HUES48 (cell line): ENCODE measurements around the gene HS3ST3B1.

ENCODE experiments used
- H3K27ac ChIP-seq: one replicate; pipeline ENCODE4 v1.7.0; 2013; ENCODE audit warnings: low read depth, low read length, inconsistent platforms
- H3K27me3 ChIP-seq: 2 replicates; pipeline ENCODE4 v1.6.1; 2013; ENCODE audit warnings: mild to moderate bottlenecking, low read length; ENCODE audit not compliant: control insufficient read depth, insufficient read depth
- H3K36me3 ChIP-seq: 2 replicates; pipeline ENCODE4 v1.6.1; 2013; ENCODE audit warnings: low read length; ENCODE audit not compliant: control insufficient read depth, insufficient read depth
- H3K4me1 ChIP-seq: 2 replicates; pipeline ENCODE4 v1.6.1; 2013; ENCODE audit warnings: mild to moderate bottlenecking, low read length; ENCODE audit not compliant: control insufficient read depth, insufficient read depth
- H3K4me3 ChIP-seq: 2 replicates; pipeline ENCODE4 v1.5.1; 2013; ENCODE audit warnings: mild to moderate bottlenecking, low read depth, low read length
- H3K9ac ChIP-seq: 2 replicates; pipeline ENCODE4 v1.6.1; 2013; ENCODE audit warnings: mild to moderate bottlenecking, low read depth, low read length, moderate library complexity
- H3K9me3 ChIP-seq: 2 replicates; pipeline ENCODE4 v1.6.1; 2013; ENCODE audit warnings: low read length; ENCODE audit not compliant: control insufficient read depth, insufficient read depth

Gene HS3ST3B1

DNA sequence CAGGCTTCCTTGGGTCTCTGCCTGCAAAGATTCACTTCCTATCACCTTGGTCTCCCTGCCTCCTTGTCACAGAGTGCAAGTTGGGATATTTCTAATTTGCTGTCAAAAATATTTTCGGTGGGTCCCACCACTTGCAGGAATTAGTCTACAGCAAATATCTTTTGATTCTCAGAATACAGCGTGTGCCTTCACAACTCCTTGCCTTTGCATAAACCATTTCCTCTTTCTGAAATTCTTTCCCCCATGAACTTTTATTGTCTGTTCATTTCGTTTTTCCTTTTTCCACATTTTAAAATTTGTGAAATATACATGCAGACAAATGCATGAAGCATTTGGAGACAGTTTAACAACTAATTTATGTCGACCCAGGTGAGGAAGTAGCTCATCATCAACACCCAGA lies 60.0 kb downstream of the HS3ST3B1 start:
- H3K4me1 ChIP-seq, result peaks cover 8% of the 10 kb centered on the region
- no peak overlapping the region for H3K27ac ChIP-seq
- H3K36me3 ChIP-seq, result no peaks in the 10 kb centered on the region
- H3K9me3 ChIP-seq, result no peaks in the 10 kb centered on the region
- no peak overlapping the region for H3K9ac ChIP-seq
- no peak overlapping the region for H3K4me3 ChIP-seq
- no peaks in the 10 kb centered on the region for H3K27me3 ChIP-seq

DNA sequence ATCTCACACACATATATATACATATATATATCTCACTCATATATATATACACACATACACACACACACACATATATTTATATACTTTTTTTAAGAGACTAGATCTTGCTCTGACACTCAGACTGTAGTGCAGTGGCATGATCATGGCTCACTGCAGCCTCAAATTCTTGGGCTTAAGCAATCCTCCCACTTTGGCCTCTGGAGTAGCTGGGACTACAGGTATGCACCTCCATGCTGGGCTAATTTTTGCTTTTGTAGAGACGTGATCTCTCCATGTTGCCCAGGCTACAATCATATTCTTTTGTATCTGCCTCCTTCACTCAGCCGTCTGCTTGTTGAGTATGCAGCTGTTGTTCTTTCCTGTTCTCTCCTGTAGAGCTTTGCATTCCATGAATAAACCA lies 60.6 kb downstream of the HS3ST3B1 start:
- Histone ChIP-seq H3K27me3 (no peaks in the 10 kb centered on the region), H3K9ac (no peak overlapping the region), H3K27ac (no peak overlapping the region), H3K9me3 (no peaks in the 10 kb centered on the region), H3K36me3 (no peaks in the 10 kb centered on the region), H3K4me1 (peaks cover 3% of the 10 kb centered on the region), H3K4me3 (no peak overlapping the region)

DNA sequence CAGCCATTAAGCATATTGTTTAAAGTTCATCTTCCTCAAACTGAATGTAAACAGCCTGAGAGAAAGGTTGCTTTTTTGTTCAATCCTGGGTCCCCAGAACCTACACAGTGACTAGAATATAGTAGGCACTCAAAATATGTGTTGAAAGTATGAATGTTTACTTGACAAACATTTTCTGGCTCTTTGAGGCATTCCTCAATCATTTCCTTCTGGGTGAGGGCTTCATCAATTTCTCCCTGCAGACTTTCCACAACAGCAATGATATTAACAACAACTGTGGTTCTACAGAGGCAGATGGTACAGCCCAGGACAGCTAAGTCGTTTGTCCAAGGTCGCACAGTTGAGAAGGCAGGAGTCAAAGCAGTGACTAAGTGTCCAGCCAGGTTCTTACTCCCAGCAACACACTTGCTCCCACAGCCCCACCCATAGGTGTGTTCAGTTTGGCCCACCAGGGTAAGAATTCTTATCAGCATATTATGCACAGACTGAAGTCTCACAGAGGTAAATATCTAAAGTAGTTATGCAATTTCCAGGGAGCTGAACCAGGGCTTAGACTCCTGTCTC lies 61.1 kb downstream of the HS3ST3B1 start:
- H3K27me3 ChIP-seq, result no peaks in the 10 kb centered on the region
- H3K9ac ChIP-seq, result no peak overlapping the region
- H3K36me3 ChIP-seq, result no peaks in the 10 kb centered on the region
- no peaks in the 10 kb centered on the region for H3K9me3 ChIP-seq
- no peaks in the 10 kb centered on the region for H3K4me1 ChIP-seq
- no peak overlapping the region for H3K4me3 ChIP-seq
- H3K27ac ChIP-seq, result no peak overlapping the region

DNA sequence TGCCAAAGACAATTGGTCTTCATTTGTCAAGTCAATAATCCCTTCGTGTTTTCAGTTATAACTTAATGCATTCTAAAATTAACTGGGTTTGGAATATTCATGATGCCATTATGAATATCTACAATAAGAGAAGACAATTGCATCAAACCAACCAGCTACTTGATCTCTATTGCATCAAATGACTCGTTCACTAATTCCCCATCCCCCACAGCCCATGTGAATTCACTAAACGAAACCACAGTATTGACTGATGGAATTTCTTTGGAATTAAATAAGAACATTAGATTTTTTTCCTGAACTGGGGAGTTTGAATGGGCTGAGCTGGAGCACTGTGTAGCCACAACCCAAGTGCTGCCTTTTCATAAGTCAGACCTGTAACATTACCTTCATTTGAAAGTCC lies 65.3 kb downstream of the HS3ST3B1 start:
- H3K27me3 ChIP-seq, result no peaks in the 10 kb centered on the region
- no peak overlapping the region for H3K4me3 ChIP-seq
- H3K36me3 ChIP-seq, result no peaks in the 10 kb centered on the region
- no peak overlapping the region for H3K27ac ChIP-seq
- H3K9ac ChIP-seq, result no peak overlapping the region
- H3K9me3 ChIP-seq, result no peaks in the 10 kb centered on the region
- no peaks in the 10 kb centered on the region for H3K4me1 ChIP-seq

DNA sequence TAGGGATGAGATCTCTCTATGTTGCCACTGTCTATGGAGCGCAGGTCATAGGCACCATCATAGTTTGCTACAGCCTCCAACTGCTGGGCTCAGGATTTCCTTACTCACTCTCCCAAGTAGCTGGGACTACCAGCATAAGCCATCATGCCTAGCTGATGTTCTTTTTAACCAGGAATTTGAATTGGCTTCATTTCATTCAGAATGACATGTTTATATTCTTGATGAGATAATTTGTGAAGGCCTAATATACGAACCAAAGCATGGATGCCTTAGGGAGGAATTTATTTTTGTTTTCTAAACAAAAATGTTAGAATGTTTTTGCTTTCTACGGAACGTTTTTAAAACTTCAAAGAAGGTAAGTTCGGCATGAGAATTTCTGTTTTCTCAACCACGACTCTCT lies 71.6 kb downstream of the HS3ST3B1 start:
- Histone ChIP-seq H3K4me1 (peaks cover 11% of the 10 kb centered on the region), H3K4me3 (no peak overlapping the region), H3K9ac (no peak overlapping the region), H3K9me3 (no peaks in the 10 kb centered on the region), H3K27ac (no peak overlapping the region), H3K27me3 (no peaks in the 10 kb centered on the region), H3K36me3 (no peaks in the 10 kb centered on the region)

DNA sequence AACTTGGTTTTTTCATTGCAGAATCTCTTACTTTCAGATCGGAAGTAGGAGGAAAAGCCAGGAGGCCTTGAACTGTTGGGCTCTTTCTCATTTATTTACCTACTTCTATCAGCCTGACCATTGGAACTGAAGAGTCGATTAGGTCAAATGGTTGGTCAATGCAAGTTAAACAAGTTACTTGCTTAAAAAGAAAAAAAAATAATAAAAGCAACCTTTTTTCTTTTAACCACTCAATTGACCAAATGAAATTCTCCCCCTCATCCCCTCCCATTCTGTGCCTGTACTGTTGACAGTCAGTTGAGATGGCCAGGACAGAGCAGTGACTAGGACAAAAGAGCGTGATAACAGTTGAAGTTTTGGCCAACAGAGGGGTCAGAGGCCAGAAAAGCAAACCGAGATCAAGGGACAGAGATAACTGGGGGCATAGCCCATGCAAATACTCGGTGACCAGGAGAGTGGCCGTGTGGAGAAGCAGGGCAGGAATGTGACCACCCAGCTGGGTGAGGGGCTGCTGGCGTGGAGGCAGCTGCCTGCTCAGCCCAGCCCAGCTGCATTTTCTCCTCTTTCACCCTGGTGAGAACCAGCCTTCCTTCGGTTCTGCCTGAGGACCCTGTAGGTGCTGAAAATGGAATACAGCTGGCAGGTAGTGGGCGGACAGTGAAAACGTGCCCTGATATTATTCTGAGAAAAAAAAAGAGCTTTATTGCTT lies 72.2 kb downstream of the HS3ST3B1 start:
- Histone ChIP-seq H3K9ac (no peak overlapping the region), H3K36me3 (no peaks in the 10 kb centered on the region), H3K9me3 (no peaks in the 10 kb centered on the region), H3K4me1 (peaks cover 11% of the 10 kb centered on the region), H3K27ac (no peak overlapping the region), H3K27me3 (no peaks in the 10 kb centered on the region), H3K4me3 (no peak overlapping the region)

DNA sequence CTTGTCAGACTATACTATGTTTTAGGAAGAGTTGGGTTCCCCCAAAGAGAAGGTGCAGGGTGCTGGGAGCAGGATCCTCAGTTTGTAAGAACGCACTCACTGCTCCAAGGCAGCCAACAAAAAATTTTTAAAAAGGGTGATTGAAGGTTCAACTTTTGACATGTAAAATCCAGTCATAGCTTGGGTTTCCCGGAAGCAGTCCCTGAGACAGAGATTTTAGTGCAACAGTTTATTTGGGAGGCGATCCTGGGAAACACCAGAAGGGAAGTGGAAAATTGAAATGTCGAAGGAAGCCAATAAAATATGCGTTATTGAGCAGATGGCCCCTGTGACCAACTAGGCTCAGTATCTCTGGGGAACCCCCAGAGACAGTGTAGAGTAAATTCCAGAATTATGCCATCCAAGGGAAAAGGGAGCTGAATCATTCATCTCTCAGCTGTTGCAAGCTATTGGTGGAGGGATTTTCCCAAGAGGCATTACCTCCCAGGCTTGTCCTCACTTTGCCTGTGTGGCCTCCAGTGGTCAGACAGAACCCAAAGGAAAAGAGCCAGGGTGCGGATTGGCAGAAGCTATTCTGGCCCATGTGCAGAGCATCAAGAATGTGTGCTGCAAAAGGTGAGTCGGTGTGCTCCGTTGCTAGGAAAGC lies 72.9 kb downstream of the HS3ST3B1 start:
- H3K9me3 ChIP-seq, result no peaks in the 10 kb centered on the region
- H3K4me1 ChIP-seq, result peaks cover 11% of the 10 kb centered on the region
- H3K4me3 ChIP-seq, result no peak overlapping the region
- no peaks in the 10 kb centered on the region for H3K27me3 ChIP-seq
- no peak overlapping the region for H3K27ac ChIP-seq
- no peak overlapping the region for H3K9ac ChIP-seq
- H3K36me3 ChIP-seq, result no peaks in the 10 kb centered on the region

DNA sequence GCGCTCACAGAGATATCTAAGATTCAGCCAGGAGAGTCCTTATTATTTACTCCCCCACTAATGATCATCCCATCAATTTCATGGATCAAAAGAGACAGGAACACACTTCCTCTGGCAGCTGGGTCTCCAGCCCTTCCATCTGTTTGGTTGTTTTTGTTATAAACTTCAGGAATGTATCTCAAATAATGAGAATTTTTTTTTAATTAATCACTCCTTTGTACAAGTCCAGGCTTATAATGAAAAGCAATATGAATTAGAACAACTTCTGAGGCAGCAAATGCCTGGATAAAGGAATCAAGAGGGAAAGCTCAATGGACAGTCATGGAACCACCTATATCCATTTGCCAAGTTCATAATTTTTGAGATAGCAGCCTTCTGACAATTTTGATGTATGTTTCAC lies 73.4 kb downstream of the HS3ST3B1 start:
- H3K36me3 ChIP-seq, result no peaks in the 10 kb centered on the region
- no peaks in the 10 kb centered on the region for H3K27me3 ChIP-seq
- peaks cover 11% of the 10 kb centered on the region for H3K4me1 ChIP-seq
- no peak overlapping the region for H3K9ac ChIP-seq
- no peaks in the 10 kb centered on the region for H3K9me3 ChIP-seq
- no peak overlapping the region for H3K4me3 ChIP-seq
- H3K27ac ChIP-seq, result no peak overlapping the region

DNA sequence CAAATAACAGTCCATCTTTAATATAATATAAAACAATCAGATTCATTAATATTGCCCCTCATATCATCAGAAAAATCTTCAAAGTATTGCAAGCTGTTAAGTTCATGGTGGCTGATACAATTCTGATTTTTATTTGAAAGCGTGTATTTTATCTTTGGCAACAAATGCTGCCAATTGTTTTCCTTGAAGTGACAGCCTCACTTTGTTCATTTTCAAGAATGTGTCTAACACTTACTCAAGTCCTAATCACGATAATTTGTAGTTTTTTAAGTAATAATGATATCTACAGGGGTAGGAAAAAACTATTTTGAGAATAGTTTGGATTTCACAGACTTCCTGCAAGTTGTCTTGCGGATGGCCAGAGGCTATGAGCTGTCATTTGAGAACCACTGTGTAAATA lies 75.8 kb downstream of the HS3ST3B1 start:
- H3K9ac ChIP-seq, result no peak overlapping the region
- H3K27ac ChIP-seq, result no peak overlapping the region
- H3K4me1 ChIP-seq, result peaks cover 11% of the 10 kb centered on the region
- H3K27me3 ChIP-seq, result no peaks in the 10 kb centered on the region
- H3K4me3 ChIP-seq, result no peak overlapping the region
- no peaks in the 10 kb centered on the region for H3K9me3 ChIP-seq
- H3K36me3 ChIP-seq, result no peaks in the 10 kb centered on the region

DNA sequence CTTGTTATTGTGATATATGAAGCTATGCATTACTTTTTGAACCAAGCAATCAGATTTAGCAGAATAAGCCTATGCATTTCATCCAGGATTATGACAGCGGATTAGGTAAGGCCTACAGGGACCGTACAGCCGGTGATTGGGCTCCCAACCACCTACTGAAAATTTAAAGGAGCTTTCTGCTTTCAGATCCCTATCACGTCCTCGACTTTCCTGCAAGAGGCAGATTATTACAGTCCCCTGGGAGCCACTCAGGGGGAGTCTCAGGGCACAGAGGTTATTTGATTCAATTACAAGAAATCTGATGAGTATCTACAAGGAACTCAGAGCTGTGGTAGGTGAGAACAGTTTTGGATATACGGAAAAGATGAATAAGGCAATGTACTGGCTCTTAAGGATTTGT lies 80.7 kb downstream of the HS3ST3B1 start:
- Histone ChIP-seq H3K27me3 (no peaks in the 10 kb centered on the region), H3K9ac (no peak overlapping the region), H3K9me3 (no peaks in the 10 kb centered on the region), H3K4me3 (no peak overlapping the region), H3K27ac (no peak overlapping the region), H3K4me1 (no peaks in the 10 kb centered on the region), H3K36me3 (no peaks in the 10 kb centered on the region)

DNA sequence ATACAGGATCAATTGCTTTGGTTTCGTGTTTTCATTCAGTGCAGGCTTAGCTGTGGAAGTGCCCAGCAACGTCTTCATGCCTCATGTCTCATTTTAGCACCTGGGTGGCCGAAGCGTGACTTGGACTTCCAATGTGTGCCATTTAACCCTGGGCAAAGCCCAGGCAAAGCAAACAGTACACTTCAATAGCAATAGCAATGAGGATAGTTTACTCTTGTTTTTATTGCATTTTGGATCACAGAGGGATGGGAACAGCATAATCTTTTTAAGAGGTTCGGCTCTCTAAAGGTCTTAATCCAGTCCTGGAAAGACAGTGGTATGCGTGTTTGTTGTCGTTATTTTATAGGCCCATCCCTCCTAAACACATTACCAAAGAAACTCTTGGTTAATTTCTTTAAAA lies 86.2 kb downstream of the HS3ST3B1 start:
- H3K36me3 ChIP-seq, result no peaks in the 10 kb centered on the region
- H3K4me3 ChIP-seq, result no peak overlapping the region
- H3K4me1 ChIP-seq, result peaks cover 9% of the 10 kb centered on the region
- no peaks in the 10 kb centered on the region for H3K27me3 ChIP-seq
- H3K27ac ChIP-seq, result no peak overlapping the region
- H3K9ac ChIP-seq, result no peak overlapping the region
- H3K9me3 ChIP-seq, result no peaks in the 10 kb centered on the region
